Fibroblast of the aortic adventitia (primary cell): ENCODE measurements around the gene FSTL5. TPM values are rescaled to one million over a fixed set of nuclear protein-coding genes. Genes with fewer than 3 reads are reported as not detected.

Source experiments
- DNase-seq: peaks from one replicate; pipeline ENCODE4 v3.0.0-alpha.2; 2010; ENCODE audit warnings: low read depth
- H3K4me3 ChIP-seq: 2 replicates; pipeline ENCODE4 v1.5.1; 2011; ENCODE audit warnings: low read depth, mild to moderate bottlenecking, control low read depth, low read length, moderate library complexity
- CTCF ChIP-seq: IDR thresholded peaks from 2 replicates; pipeline ENCODE4 v1.5.1; 2011; ENCODE audit warnings: mild to moderate bottlenecking, low read length, control low read depth, inconsistent platforms; ENCODE audit not compliant: insufficient read depth
- total RNA-seq: library from RNA; depleted of rRNA; stranded (reverse); fragments of >200 nt; gene quantifications from 2 replicates; pipeline ENCODE4 v1.2.3, GENCODE V29; 2012; ENCODE audit warnings: low replicate concordance

Gene FSTL5
- total RNA-seq, 1 donor, result under 0.01 TPM

GRCh38 chr4:161822174-161822573, 341.6 kb downstream of the FSTL5 start:
- TF ChIP-seq CTCF, result no peak
- H3K4me3 ChIP-seq, result no peak overlapping the region

GRCh38 chr4:161817914-161818313, 345.9 kb downstream of the FSTL5 start:
- DNase-seq, result no peak
- no peak overlapping the region for H3K4me3 ChIP-seq
- no peak for TF ChIP-seq CTCF

More at GRCh38 chr4:161822174-161822573, 341.6 kb downstream of the FSTL5 start:
- no peak for DNase-seq

GRCh38 chr4:161816958-161817357, 346.8 kb downstream of the FSTL5 start:
- no peak overlapping the region for H3K4me3 ChIP-seq
- TF ChIP-seq CTCF, result no peak
- no peak for DNase-seq

- H3K4me3 ChIP-seq, result no peak overlapping the region
- TF ChIP-seq CTCF, result no peak
- no peak for DNase-seq
These were observed 348.0 kb downstream of the FSTL5 start for GRCh38 chr4:161815841-161816240.

GRCh38 chr4:161813889-161814288, 349.9 kb downstream of the FSTL5 start:
- TF ChIP-seq CTCF, result no peak
- H3K4me3 ChIP-seq, result no peak overlapping the region
- DNase-seq, result no peak

GRCh38 chr4:161813389-161813788, 350.4 kb downstream of the FSTL5 start:
- TF ChIP-seq CTCF, result no peak
- no peak for DNase-seq
- no peak overlapping the region for H3K4me3 ChIP-seq

- no peak for TF ChIP-seq CTCF
- no peak for DNase-seq
These were observed 360.6 kb downstream of the FSTL5 start for GRCh38 chr4:161803171-161803570.

More at GRCh38 chr4:161803171-161803570, 360.6 kb downstream of the FSTL5 start:
- H3K4me3 ChIP-seq, result no peak overlapping the region
